Epithelial cell of proximal tubule (primary cell): ENCODE data around the gene FANCF. TPM values are rescaled to one million over a fixed set of nuclear protein-coding genes. Genes with fewer than 3 reads are reported as not detected.

Experiments
- DNase-seq: peaks from one replicate; pipeline ENCODE4 v3.0.0-alpha.2; 2011; ENCODE audit warnings: low read depth
- H3K4me3 ChIP-seq: 2 replicates; pipeline ENCODE4 v1.5.1; 2011; ENCODE audit warnings: low read depth, mild to moderate bottlenecking, low read length
- CTCF ChIP-seq: conservative IDR thresholded peaks from 2 replicates; pipeline ENCODE4 v1.5.1; 2012; ENCODE audit warnings: low read depth, mild to moderate bottlenecking, low read length
- total RNA-seq: library from RNA; depleted of rRNA; stranded (reverse); fragments of >200 nt; gene quantifications from 2 replicates; pipeline ENCODE4 v1.2.3, GENCODE V29; 2015

The FANCF gene
- total RNA-seq, 1 donor from 2014 or later: 13.7 TPM

GRCh38 chr11:22624742-22625447 lies 728 bp downstream of the FANCF start:
- no peak for DNase-seq
- peak; percentile 62 for TF ChIP-seq CTCF
- H3K4me3 ChIP-seq: peak overlapping the region; percentile 91

DNA sequence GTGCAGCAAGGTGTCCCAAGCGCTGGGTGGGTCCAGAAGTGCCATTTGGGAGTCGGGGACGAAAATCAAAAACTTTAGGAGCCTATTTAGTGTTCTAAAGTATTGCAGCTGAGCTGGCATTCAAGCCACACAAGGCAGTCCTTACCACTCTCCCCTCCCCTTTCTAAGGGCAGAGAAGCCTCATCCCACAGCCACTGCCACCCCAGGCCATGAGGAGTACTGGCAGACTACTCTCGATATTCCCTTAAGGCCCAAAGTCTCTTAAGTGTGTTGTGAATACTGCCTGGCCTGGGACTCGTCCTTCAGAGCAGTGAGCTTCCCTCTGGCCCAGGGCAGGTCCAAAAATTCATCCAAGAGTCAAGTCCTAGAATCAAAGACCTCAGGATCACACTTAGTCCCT lies 7.8 kb downstream of the FANCF start:
- H3K4me3 ChIP-seq: no peak overlapping the region
- TF ChIP-seq CTCF: no peak
- DNase-seq: no peak

DNA sequence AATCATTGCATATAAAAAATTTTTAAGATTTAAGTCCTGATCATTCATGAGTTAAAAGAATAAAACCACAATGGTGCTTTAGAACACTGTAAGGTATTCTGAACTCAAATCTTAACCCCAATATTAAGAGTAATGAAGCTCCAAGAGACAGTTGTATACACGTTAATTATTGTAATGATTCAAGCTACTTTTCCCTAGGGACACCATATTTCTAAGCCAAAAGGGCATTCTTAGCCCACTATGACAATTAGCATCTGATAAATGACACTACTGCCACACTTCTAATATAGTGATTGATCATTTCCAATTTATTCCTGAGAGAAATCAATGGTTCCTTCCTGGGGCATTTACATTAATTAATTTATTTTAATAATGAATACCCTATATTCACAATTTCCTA lies 21.7 kb downstream of the FANCF start:
- H3K4me3 ChIP-seq: no peak overlapping the region
- no peak for TF ChIP-seq CTCF
- DNase-seq: no peak

DNA sequence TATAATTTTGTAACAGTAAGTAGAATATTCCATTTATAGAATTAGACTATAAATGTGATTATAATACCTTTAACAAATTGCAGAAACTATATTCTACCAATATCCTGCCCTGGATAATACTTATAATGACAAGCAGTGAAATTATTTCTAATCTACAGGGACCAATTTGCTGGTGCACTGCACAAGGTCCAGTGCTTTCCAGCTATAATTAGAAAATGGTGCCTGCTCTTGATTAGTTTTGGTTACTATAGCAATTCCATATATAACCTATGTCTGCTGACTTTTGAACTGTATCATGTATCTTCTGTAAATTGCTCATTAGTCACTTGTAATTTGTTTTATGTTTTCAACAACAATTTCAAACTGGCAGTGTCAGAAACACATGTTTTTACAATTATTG lies 23.1 kb downstream of the FANCF start:
- DNase-seq: no peak
- no peak overlapping the region for H3K4me3 ChIP-seq
- TF ChIP-seq CTCF: no peak

GRCh38 chr11:22599458-22599857 lies 26.2 kb downstream of the FANCF start:
- TF ChIP-seq CTCF: no peak
- H3K4me3 ChIP-seq: no peak overlapping the region
- DNase-seq: no peak

DNA sequence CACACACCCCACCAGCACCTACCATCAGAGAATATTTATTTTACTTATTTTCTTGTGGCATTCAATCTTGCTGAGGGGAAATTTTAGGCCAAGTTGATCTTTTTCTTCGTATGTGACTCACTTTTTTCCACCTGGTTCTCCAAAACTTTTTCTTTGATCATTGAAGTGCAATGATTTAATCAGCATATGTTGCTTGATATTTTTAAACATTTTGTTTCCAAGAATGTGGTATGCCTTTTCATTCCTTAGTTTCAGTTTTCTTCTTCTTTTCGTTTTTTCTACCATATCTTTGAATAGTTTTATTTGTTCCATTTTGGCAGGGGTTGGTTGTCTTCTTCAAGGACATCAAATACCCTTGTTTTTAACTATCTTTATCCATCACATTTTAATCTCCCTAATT lies 28.6 kb downstream of the FANCF start:
- no peak overlapping the region for H3K4me3 ChIP-seq
- no peak for TF ChIP-seq CTCF
- no peak for DNase-seq

DNA sequence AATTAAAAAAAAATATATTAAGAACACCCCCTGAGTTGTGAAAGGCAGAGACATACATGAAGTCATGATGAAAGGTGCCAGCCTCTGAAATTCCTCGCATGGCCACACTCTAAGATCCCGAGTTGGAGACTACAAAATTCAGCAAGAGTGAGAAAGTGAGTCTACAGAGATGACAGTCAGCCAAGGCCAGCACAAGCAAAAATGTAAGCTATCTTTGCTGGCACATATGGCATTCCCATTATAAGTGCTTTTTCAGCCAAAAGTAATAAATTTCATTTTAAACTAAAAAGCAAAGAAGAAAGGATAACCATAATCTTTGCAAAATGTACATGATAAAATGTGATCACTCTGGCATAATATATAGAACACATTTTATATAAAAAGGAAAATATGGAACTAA lies 40.6 kb downstream of the FANCF start:
- no peak overlapping the region for H3K4me3 ChIP-seq
- TF ChIP-seq CTCF: no peak
- DNase-seq: no peak
